HG02852 (cell line): ENCODE results near the gene LAMB3.

ENCODE experiments used
- ATAC-seq: cut with Tn5 transposase; IDR thresholded peaks from one replicate; pipeline ENCODE4 v1.9.1; 2021; ENCODE audit warnings: mild to moderate bottlenecking, moderate library complexity; ENCODE audit not compliant: unreplicated experiment

Gene LAMB3

GRCh38 chr1:209618756-209619420, 33.3 kb downstream of the LAMB3 start:
- no peak for ATAC-seq

DNA sequence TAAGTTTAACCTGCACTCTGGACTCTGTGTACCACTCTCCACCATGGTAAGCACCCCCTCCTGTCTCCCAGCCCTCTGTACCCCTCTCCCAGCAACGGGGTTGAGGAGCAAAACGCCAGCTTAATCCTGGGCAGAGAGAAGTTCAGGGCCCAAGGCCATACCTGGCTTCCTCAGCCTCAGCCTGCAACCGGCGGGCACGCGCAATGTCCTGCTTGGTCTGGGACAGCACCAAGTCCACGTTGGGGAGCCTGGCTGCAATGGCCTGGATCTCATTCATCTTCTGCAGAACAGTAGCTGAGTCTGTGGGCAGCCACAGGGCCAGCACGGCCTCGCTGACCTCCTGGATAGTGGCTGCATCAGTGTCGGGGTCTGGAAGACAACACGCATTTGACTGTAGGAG, 33.9 kb downstream of the LAMB3 start:
- ATAC-seq, result no peak

- no peak for ATAC-seq
These were observed 34.5 kb downstream of the LAMB3 start for GRCh38 chr1:209617755-209618154.

DNA sequence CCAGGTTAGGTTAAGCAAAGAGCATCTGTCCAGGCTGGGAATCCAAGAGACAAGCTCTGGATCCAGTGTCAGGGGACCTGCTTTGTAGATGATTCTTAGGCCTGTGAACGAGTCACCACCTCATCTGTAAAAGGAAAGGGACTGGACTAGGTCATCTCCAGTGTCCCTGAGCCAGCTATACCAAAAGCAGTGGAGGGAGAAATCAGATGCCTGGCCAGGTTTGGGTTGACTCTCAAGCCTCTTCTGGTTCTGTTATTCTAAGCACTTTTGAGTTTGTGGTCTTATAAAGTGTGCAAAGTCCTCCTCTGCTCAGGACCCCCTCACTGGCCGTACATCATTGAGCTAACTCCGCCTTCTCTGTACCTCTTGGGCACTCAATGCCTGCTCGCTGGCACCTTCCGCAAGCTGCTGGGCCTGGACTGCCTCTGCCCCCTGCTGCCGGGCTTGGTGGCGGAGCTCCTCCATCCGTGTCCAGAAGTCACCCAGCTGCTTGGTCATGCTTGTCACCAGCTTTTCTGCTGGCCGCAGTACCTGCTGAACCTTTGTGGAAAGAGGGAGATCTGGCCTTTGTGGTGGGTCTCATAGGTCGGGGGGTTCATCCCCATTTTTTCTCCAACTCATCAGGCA, 35.1 kb downstream of the LAMB3 start:
- no peak for ATAC-seq

GRCh38 chr1:209616366-209617046, 35.7 kb downstream of the LAMB3 start:
- ATAC-seq, result no peak

GRCh38 chr1:209614906-209615305, 37.3 kb downstream of the LAMB3 start:
- ATAC-seq, result no peak

DNA sequence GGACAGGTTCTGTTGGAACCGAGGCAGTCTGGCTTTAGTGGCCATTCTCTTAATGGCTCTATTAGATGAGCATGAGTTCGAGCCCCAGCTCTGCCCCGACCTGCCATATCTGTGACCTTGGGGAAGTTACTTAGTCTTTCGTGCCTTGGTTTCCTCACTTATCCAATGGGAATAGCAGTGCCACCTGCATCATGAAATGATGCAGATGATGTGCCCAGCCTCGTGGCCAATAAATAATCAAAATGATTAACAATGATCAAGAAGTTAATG, 38.1 kb downstream of the LAMB3 start:
- ATAC-seq, result no peak

- ATAC-seq, result no peak
These were observed 38.6 kb downstream of the LAMB3 start for GRCh38 chr1:209613400-209614150.

GRCh38 chr1:209612646-209613399, 39.4 kb downstream of the LAMB3 start:
- ATAC-seq, result no peak

GRCh38 chr1:209611771-209612570, 40.3 kb downstream of the LAMB3 start:
- no peak for ATAC-seq

GRCh38 chr1:209610631-209610905, 41.7 kb downstream of the LAMB3 start:
- ATAC-seq, result no peak

GRCh38 chr1:209609791-209610630, 42.2 kb downstream of the LAMB3 start:
- ATAC-seq, result no peak

DNA sequence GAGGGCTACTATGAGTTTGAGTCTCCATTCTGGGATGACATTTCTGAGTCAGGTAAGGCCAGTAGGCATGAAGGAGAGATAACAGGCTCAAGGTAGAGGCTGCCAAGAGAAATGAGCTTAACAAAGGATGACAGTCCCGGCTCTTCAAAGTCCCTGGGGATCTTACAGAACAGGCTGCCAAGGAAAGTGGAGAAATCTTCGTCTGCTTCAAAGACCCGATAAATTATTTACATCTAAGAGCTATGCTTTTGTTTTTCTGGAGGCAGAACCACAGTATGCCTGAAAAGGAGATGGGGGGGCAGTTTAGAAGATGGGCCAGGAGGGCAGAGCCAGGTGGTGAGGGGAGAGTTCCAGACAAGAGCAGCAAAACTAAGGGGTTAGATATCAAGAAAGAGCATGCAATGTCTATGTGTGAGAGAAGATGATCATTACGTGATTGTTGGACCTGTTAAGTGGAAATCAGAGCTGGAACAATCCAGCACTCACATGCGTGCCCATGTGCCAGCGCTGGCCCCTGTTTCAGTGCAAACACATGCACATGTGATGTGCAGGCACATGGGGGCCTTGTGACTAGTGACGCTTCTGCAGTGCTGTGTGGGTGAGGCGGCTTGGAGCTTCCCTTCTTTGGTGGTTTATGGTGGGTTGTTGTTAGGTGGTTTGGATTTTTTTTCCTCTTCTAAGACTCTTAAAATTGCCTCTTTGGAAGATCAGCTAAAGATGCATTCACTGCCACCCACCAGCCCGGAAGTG, 43.0 kb downstream of the LAMB3 start:
- no peak for ATAC-seq

- peak; percentile 27 for ATAC-seq
These were observed 44.4 kb downstream of the LAMB3 start for GRCh38 chr1:209607795-209608178.

- ATAC-seq, result peak; percentile 97
These were observed 45.0 kb downstream of the LAMB3 start for GRCh38 chr1:209607102-209607794.

GRCh38 chr1:209603877-209604276, 48.3 kb downstream of the LAMB3 start:
- ATAC-seq, result no peak

DNA sequence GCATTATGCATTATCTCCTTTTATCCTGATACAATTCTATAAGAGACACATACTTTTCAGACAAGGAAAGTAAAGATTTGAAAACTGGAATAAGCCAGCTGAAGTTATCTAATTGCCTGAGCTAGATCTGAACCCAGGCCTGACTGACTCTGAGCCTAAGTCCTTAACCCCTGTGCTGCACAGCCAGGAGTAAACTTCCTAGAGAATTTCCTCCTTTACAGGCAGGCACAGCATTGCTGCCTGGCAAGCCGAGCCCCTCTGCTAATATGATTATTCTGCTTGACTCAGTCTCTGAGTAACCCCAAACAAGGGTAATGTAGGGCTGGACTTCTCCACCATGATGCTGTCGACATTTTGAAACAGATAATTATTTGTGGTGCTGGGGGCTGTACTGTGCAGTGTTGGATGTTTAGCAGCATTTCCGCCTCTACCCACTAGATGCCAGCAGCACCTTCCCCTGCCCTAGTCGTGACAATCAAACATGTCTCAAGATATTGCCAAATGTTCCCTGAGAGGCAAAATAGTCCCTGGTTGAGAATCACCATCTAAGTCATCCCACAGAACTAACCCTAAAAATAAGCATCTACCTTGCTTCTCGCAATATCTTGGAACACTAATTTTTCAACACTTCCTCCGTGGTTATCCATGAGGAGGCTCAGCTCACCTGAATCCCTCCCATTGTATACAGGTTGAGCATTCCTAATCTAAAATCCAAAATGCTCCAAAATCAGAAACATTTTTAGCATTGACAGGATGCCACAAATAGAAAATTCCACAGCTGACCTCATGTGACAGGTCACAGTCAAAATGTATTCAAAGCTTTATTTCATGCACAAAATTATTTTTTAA, 50.2 kb downstream of the LAMB3 start:
- ATAC-seq, result no peak
